Activated effector memory CD4-positive, alpha-beta T cell treated with anti-CD3 and anti-CD28 coated beads, Interleukin-2, amount 50 U/mL, for 16 hours (primary cell): ENCODE data around the gene FAM3B.
"Not testable (repeated sequence)": the region's sequence is repeated elsewhere in the genome, so short reads cannot be mapped to it uniquely, and the experiment has no call there.

Experiments used
- DNase-seq: peaks from one replicate; pipeline ENCODE4 v3.0.0-alpha.2; 2020

Gene FAM3B

GRCh38 chr21:41350436-41351155 is 34.0 kb downstream of the FAM3B start:
- DNase-seq: no peak

DNA sequence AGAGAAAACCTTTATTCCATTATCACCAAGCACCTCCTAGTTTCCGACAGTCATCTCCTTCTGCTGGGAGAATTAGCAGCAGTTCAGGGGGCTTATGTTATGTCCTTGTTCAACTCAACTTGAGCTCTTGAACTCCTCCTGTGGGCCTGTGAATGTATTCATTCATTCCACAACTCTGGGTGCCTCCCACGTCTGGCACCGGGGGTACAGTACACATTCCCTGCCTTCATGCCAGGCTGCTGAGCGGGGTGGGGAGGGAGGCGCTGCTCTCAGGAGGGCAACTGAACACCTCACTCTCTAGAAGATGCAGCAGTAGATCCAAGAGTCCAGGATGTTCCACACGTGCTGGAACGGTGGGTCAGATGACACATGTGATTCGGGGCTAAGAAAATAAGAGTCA is 40.9 kb downstream of the FAM3B start:
- DNase-seq: no peak

DNA sequence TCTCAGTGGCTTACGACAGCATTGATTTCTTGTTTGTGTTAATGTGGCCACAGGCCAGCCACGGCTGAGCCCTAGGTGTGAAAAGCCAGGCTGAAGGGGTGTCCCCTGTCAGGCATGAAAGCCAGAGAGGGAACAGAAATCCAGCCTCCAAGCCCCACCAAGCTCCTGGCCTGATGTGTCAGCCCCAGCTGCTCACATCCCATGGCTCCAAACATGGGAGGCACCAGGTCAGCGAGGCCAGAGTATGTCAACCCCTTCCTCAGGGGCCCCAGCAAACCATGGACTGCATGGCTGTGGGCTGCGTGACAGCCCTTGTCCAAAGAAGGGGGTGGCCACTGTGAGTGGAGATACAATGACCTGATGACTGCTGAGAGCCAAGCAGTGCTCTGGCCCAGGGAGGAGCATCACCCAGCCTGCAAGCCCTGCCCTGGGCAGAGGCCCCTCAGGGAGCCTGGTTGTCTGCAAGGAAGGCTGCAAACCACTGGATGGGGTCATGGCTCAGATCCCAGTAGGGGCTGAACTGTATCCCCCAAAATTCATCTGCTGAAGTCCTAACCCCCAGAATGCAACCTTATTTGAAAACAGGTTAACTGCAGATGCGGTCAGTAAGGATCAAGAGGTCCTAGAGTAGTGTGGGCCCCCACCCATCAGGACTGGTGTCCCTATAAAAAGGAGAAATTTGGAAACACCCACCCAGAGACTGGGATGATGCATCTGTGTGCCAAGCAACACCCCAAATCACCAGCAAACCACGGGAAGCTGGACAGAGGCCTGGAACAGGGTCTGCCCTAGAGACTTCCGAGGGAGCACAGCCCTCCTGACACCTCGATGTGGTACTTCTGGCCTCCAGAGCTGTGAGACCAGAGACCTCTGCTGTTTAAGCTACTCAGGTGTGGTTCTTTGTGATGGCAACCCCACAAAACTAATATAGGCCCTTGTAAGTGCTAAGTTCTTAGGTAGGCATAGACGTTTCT is 41.9 kb downstream of the FAM3B start:
- no peak for DNase-seq

- DNase-seq: peak; percentile 60
Measured at GRCh38 chr21:41359286-41359685, 42.7 kb downstream of the FAM3B start.

- DNase-seq: not testable (repeated sequence)
Measured at GRCh38 chr21:41359754-41360071, 43.1 kb downstream of the FAM3B start.

GRCh38 chr21:41360072-41360821 is 43.6 kb downstream of the FAM3B start:
- DNase-seq: peak; percentile 62

DNA sequence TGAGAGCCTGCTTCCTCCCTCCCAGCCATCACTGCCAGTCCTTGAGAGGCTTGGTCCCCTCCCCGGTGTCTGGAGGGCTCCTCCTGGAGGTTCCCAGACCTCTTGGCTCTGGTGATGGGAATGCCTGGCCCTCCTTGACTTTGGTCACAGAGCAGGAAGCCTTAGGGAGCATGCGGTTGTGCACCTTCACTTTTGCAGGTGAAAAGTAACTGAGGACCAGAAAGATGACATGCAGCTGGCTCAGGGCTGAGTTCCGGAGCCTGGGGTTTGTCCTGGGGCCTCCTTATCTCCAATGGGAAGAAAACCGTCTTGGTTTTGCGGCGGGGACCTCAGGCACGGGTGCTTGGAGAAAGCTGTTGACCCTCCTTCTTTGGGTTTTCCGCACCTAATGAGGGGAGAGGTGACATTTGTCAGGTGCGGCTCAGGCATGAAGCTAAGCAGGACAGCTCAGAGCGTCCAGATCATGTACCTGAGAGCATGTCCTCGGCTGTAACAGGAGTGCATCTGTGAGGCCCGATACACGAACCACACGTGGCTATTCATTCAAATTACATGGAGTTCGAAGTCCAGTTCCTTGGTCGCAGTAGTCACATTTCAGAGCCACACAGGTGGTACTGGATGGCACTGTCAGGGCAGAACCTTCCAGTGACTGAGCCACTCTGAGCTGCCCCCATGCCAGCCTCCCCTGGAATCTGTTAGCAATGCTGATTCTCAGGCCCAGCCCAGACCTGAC is 44.6 kb downstream of the FAM3B start:
- DNase-seq: peak; percentile 60

- peak; percentile 90 for DNase-seq
Measured at GRCh38 chr21:41361786-41362604, 45.4 kb downstream of the FAM3B start, which contains the start of gene MX2. TSS of gene MX2 (plus strand) at chr21:41362027. CDS start at chr21:41376907, 14,880 bp downstream.

- no peak for DNase-seq
Measured at GRCh38 chr21:41362605-41363369, 46.2 kb downstream of the FAM3B start.

- no peak for DNase-seq
Measured at GRCh38 chr21:41363370-41364270, 47.0 kb downstream of the FAM3B start.

DNA sequence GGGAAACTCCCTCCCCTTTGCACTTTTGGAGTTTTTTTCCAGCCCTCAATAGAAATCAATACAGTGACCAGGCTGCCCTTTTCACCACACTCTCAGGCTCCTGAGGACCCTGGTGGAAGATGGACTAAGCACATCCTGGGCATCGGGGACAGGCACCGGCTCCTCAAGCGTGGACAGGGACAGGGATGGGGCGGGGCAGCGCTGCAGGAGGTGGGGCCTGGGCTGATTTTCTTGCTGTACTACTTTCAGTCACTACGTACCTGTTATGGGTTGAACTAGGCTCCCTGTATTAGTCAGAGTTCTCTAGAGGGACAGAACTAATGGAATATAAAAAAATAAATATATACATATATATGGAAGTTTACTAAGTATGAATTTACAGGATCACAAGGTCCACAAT is 47.7 kb downstream of the FAM3B start:
- DNase-seq: no peak

DNA sequence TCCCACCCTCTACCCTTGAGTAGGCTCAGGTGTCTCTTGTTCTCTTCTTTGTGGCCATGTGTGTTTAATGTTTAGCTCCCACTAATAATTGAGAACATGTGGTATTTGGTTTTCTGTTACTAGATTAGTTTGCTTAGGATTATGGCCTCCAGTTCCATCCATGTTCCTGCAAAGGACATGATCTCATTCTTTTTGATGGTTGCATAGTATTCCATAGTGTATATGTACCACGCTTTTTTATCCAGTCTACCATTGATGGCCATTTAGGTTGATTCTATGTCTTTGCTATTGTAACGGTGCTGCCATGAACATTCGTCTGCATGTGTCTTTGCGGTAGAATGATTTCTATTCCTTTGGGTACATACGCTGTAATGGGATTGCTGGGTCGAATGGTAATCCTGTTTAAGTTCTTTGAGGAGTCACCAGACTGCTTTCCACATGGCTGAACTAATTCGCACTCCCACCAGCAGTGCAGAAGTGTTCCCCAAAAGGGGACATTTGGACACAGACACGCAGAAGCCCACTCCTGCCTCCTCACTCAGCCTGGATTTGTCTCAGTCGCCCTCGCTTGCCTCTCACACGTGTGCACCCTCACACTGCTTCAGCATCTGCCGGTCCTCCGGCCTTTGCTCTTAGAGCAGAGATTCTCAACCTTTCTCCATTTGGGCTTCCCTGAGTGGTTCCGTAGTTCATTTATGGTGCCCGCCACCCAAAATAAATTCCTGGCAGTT is 48.9 kb downstream of the FAM3B start:
- no peak for DNase-seq

- peak; percentile 63 for DNase-seq
Measured at GRCh38 chr21:41366522-41367151, 50.0 kb downstream of the FAM3B start.

- no peak for DNase-seq
Measured at GRCh38 chr21:41367301-41367944, 50.8 kb downstream of the FAM3B start.

DNA sequence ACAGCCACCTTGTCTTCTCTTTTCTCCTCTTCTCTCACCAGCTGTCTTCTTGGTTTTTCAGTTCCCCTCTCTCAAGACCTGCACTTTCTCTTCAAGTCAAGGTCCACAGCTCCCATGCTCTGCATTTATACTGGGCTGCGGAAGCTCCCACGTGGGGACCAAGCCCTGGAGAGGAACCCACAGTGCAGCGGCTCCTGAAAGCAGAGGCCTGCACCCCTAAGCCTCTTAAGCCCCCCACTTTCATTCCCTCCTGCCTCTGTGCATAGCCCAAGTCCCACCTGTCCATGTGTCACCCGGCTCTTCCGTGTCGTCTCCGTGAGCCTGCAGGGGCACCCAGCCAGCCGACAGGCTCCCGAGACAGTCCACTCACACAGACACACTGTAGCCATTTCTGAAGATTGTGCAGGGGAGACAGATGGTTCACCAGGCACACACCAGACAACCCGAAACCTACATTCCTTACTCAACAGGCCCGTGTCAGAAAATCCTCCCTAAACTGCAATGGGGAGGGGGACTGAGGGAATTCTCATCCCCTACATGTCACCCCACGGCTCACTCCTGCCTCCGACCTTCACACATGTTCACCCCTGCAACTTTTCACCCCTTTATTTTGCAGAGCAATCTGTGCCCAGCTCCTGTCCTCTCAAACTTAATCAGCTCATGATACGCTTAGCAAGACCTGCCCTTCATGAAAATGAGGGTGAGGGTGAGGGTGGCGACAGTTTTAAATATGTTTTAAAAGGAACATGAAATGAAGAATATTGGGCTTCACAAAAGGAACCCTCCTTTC is 51.5 kb downstream of the FAM3B start:
- no peak for DNase-seq

GRCh38 chr21:41368735-41369104 is 52.1 kb downstream of the FAM3B start:
- no peak for DNase-seq
